GM08714 (cell line): ENCODE measurements around the gene GRID1.

Source experiments
- H3K4me3 ChIP-seq: fragments of 200-500 bp; sonication (Bioruptor generic); 2 replicates; pipeline ENCODE4 v1.5.1; 2014; ENCODE audit warnings: mild to moderate bottlenecking, low read length, inconsistent platforms
- ZNF274 ChIP-seq: IDR thresholded peaks from 2 replicates; pipeline ENCODE4 v1.6.1; 2012; ENCODE audit warnings: mild to moderate bottlenecking, low read depth, low read length

GRID1 gene

GRCh38 chr10:85791818-85792532 is 574.6 kb downstream of the GRID1 start:
- no peak overlapping the region for H3K4me3 ChIP-seq
- TF ChIP-seq ZNF274, result no peak

GRCh38 chr10:85789982-85790789 is 576.4 kb downstream of the GRID1 start:
- TF ChIP-seq ZNF274, result no peak
- H3K4me3 ChIP-seq, result no peak overlapping the region

GRCh38 chr10:85789125-85789524 is 577.5 kb downstream of the GRID1 start:
- no peak overlapping the region for H3K4me3 ChIP-seq
- no peak for TF ChIP-seq ZNF274

GRCh38 chr10:85788570-85788969 is 578.0 kb downstream of the GRID1 start:
- H3K4me3 ChIP-seq, result no peak overlapping the region
- TF ChIP-seq ZNF274, result no peak

GRCh38 chr10:85787881-85788280 is 578.7 kb downstream of the GRID1 start:
- no peak for TF ChIP-seq ZNF274
- H3K4me3 ChIP-seq, result no peak overlapping the region

- no peak overlapping the region for H3K4me3 ChIP-seq
- TF ChIP-seq ZNF274, result no peak
Measured at GRCh38 chr10:85787393-85787792, 579.2 kb downstream of the GRID1 start.

- no peak for TF ChIP-seq ZNF274
Measured at GRCh38 chr10:85786401-85786899, 580.1 kb downstream of the GRID1 start.

GRCh38 chr10:85784792-85785191 is 581.8 kb downstream of the GRID1 start:
- TF ChIP-seq ZNF274, result no peak
- no peak overlapping the region for H3K4me3 ChIP-seq

More at GRCh38 chr10:85786401-85786899, 580.1 kb downstream of the GRID1 start:
- H3K4me3 ChIP-seq, result no peak overlapping the region

- H3K4me3 ChIP-seq, result no peak overlapping the region
- TF ChIP-seq ZNF274, result no peak
Measured at GRCh38 chr10:85781404-85781803, 585.2 kb downstream of the GRID1 start.

GRCh38 chr10:85778074-85778473 is 588.5 kb downstream of the GRID1 start:
- no peak overlapping the region for H3K4me3 ChIP-seq
- no peak for TF ChIP-seq ZNF274

- TF ChIP-seq ZNF274, result no peak
- no peak overlapping the region for H3K4me3 ChIP-seq
Measured at GRCh38 chr10:85767891-85768290, 598.7 kb downstream of the GRID1 start.

GRCh38 chr10:85764108-85764507 is 602.5 kb downstream of the GRID1 start:
- TF ChIP-seq ZNF274, result no peak
- no peak overlapping the region for H3K4me3 ChIP-seq

- no peak for TF ChIP-seq ZNF274
- no peak overlapping the region for H3K4me3 ChIP-seq
Measured at GRCh38 chr10:85761906-85762445, 604.6 kb downstream of the GRID1 start.

GRCh38 chr10:85741626-85742300 is 624.8 kb downstream of the GRID1 start:
- no peak for TF ChIP-seq ZNF274
- no peak overlapping the region for H3K4me3 ChIP-seq
